GM21367 (cell line): ENCODE measurements around the gene CSPG5.

Source experiments
- ATAC-seq: cut with Tn5 transposase; IDR thresholded peaks from one replicate; pipeline ENCODE4 v1.9.1; 2021; ENCODE audit not compliant: unreplicated experiment

Gene CSPG5

GRCh38 chr3:47541583-47542108 is 37.0 kb downstream of the CSPG5 start:
- no peak for ATAC-seq

GRCh38 chr3:47540281-47540680 is 38.4 kb downstream of the CSPG5 start:
- no peak for ATAC-seq

GRCh38 chr3:47536967-47537366 is 41.7 kb downstream of the CSPG5 start:
- ATAC-seq = no peak

GRCh38 chr3:47536221-47536891 is 42.3 kb downstream of the CSPG5 start:
- ATAC-seq = no peak

- ATAC-seq = no peak
Observed at GRCh38 chr3:47533996-47534454, 44.6 kb downstream of the CSPG5 start.

- no peak for ATAC-seq
Observed at GRCh38 chr3:47533481-47533880, 45.2 kb downstream of the CSPG5 start.

- ATAC-seq = no peak
Observed at GRCh38 chr3:47527952-47528725, 50.5 kb downstream of the CSPG5 start.

- no peak for ATAC-seq
Observed at GRCh38 chr3:47525617-47526016, 53.0 kb downstream of the CSPG5 start.

GRCh38 chr3:47523310-47524073 is 55.2 kb downstream of the CSPG5 start:
- no peak for ATAC-seq

- ATAC-seq = peak; percentile 45
Observed at GRCh38 chr3:47522082-47522987, 56.3 kb downstream of the CSPG5 start.

GRCh38 chr3:47520756-47521155 is 57.9 kb downstream of the CSPG5 start:
- ATAC-seq = no peak

GRCh38 chr3:47517937-47518336 is 60.7 kb downstream of the CSPG5 start:
- no peak for ATAC-seq

GRCh38 chr3:47515864-47516319 is 62.8 kb downstream of the CSPG5 start:
- ATAC-seq = no peak

GRCh38 chr3:47515100-47515499 is 63.6 kb downstream of the CSPG5 start:
- ATAC-seq = no peak

- ATAC-seq = peak; percentile 84
Observed at GRCh38 chr3:47513125-47513929, 65.3 kb downstream of the CSPG5 start, which contains the start of gene ELP6. Gene ELP6, minus strand, starts transcription at chr3:47513712. Its CDS starts 122 bp downstream, at chr3:47513590.

GRCh38 chr3:47512416-47513124 is 66.1 kb downstream of the CSPG5 start:
- ATAC-seq = no peak
